HG03342 (cell line): ENCODE results near the gene DCHS2.

Experiments
- ATAC-seq: cut with Tn5 transposase; IDR thresholded peaks from one replicate; pipeline ENCODE4 v1.9.1; 2021; ENCODE audit warnings: mild to moderate bottlenecking, moderate library complexity; ENCODE audit not compliant: unreplicated experiment

DCHS2 gene

GRCh38 chr4:154455111-154455510 is 36.5 kb downstream of the DCHS2 start:
- ATAC-seq, result no peak

GRCh38 chr4:154454710-154455109 is 36.9 kb downstream of the DCHS2 start:
- ATAC-seq, result no peak

- no peak for ATAC-seq
These were observed 38.7 kb downstream of the DCHS2 start for GRCh38 chr4:154452798-154453346.

GRCh38 chr4:154450966-154451365 is 40.6 kb downstream of the DCHS2 start:
- ATAC-seq, result no peak

GRCh38 chr4:154444958-154445357 is 46.6 kb downstream of the DCHS2 start:
- no peak for ATAC-seq

GRCh38 chr4:154441982-154442381 is 49.6 kb downstream of the DCHS2 start:
- no peak for ATAC-seq

GRCh38 chr4:154441124-154441523 is 50.5 kb downstream of the DCHS2 start:
- no peak for ATAC-seq

- ATAC-seq, result no peak
These were observed 52.4 kb downstream of the DCHS2 start for GRCh38 chr4:154439224-154439623.

GRCh38 chr4:154435895-154436294 is 55.7 kb downstream of the DCHS2 start:
- ATAC-seq, result peak; percentile 73

GRCh38 chr4:154433543-154433942 is 58.1 kb downstream of the DCHS2 start:
- no peak for ATAC-seq

GRCh38 chr4:154429176-154429575 is 62.4 kb downstream of the DCHS2 start:
- ATAC-seq, result no peak

- ATAC-seq, result no peak
These were observed 64.5 kb downstream of the DCHS2 start for GRCh38 chr4:154427149-154427548.

GRCh38 chr4:154425514-154425913 is 66.1 kb downstream of the DCHS2 start:
- no peak for ATAC-seq

- no peak for ATAC-seq
These were observed 66.7 kb downstream of the DCHS2 start for GRCh38 chr4:154424810-154425484.

GRCh38 chr4:154422152-154422551 is 69.4 kb downstream of the DCHS2 start:
- ATAC-seq, result peak; percentile 54

GRCh38 chr4:154421618-154422017 is 70.0 kb downstream of the DCHS2 start:
- peak; percentile 65 for ATAC-seq

GRCh38 chr4:154417373-154417673 is 74.3 kb downstream of the DCHS2 start:
- peak; percentile 4 for ATAC-seq

- ATAC-seq, result peak; percentile 28
These were observed 75.4 kb downstream of the DCHS2 start for GRCh38 chr4:154416190-154416547.

GRCh38 chr4:154415313-154415712 is 76.3 kb downstream of the DCHS2 start:
- ATAC-seq, result no peak

- ATAC-seq, result no peak
These were observed 76.8 kb downstream of the DCHS2 start for GRCh38 chr4:154414796-154415195.

GRCh38 chr4:154414371-154414770 is 77.2 kb downstream of the DCHS2 start:
- no peak for ATAC-seq

GRCh38 chr4:154407443-154407842 is 84.2 kb downstream of the DCHS2 start:
- ATAC-seq, result no peak
